A673 (cell line): Measurements from ENCODE around the gene MRPL20. TPM values are rescaled to one million over a fixed set of nuclear protein-coding genes. Genes with fewer than 3 reads are reported as not detected.

Source experiments
- BruUV-seq: library from RNA; stranded (reverse); fragments of 400-500 nt; replicated peaks from 2 replicates; lab custom pipeline; 2021; lab: Mats Ljungman, UMichigan
- CTCF ChIA-PET: fragments of 300-600 bp; sonication (Branson Sonifier 250); formaldehyde crosslinking; loops from one replicate; lab custom pipeline; 2022; ENCODE audit warnings: antibody characterized with exemption; lab: Charles Lee
- POLR2A ChIA-PET: fragments of 300-600 bp; sonication (Branson Sonifier 250); formaldehyde crosslinking; loops from one replicate; lab custom pipeline; 2022; ENCODE audit warnings: antibody characterized with exemption; ENCODE audit not compliant: low non-redundant PET; lab: Charles Lee
- DNase-seq: peaks from one replicate; pipeline ENCODE4 v3.0.0-alpha.2; 2015; ENCODE audit warnings: low spot score
- H3K27ac ChIP-seq: fragments of 200-600 bp; sonication (generic); 2 replicates; pipeline ENCODE4 v1.5.1; 2016; ENCODE audit warnings: mixed run types, low read depth, mild to moderate bottlenecking, mixed read lengths, antibody characterized with exemption, low read length; ENCODE audit not compliant: poor library complexity, severe bottlenecking
- H3K27me3 ChIP-seq: fragments of 200-600 bp; sonication (generic); replicated peaks from 2 replicates; pipeline ENCODE4 v1.6.1; 2017; ENCODE audit warnings: mixed run types, low read depth, mild to moderate bottlenecking, mixed read lengths, antibody characterized with exemption, low read length; ENCODE audit not compliant: insufficient read depth, poor library complexity
- H3K36me3 ChIP-seq: fragments of 200-600 bp; sonication (generic); 2 replicates; pipeline ENCODE4 v1.6.1; 2016; ENCODE audit warnings: mixed run types, mild to moderate bottlenecking, mixed read lengths, antibody characterized with exemption, low read length; ENCODE audit not compliant: insufficient read depth, poor library complexity, severe bottlenecking
- H3K4me1 ChIP-seq: fragments of 200-600 bp; sonication (generic); 2 replicates; pipeline ENCODE4 v1.6.1; 2017; ENCODE audit warnings: mixed run types, mild to moderate bottlenecking, mixed read lengths, antibody characterized with exemption, low read length; ENCODE audit not compliant: insufficient read depth, poor library complexity, severe bottlenecking
- H3K4me3 ChIP-seq: fragments of 200-600 bp; sonication (generic); 2 replicates; pipeline ENCODE4 v1.5.1; 2016; ENCODE audit warnings: low read depth, mixed run types, mild to moderate bottlenecking, mixed read lengths, low read length; ENCODE audit not compliant: poor library complexity, severe bottlenecking
- H3K9me3 ChIP-seq: fragments of 200-600 bp; sonication (generic); 2 replicates; pipeline ENCODE4 v1.6.1; 2016; ENCODE audit warnings: mixed run types, low read depth, mild to moderate bottlenecking, mixed read lengths, antibody characterized with exemption, low read length; ENCODE audit not compliant: poor library complexity, severe bottlenecking
- EZH2 ChIP-seq: fragments of 200-600 bp; sonication (generic); IDR thresholded peaks from 2 replicates; pipeline ENCODE4 v1.6.1; 2017; ENCODE audit warnings: borderline replicate concordance, low read depth, mild to moderate bottlenecking, mixed read lengths, antibody characterized with exemption, low read length; ENCODE audit not compliant: poor library complexity, severe bottlenecking
- intact Hi-C: fragments of 100-400 bp; cut with micrococcal nuclease; formaldehyde crosslinking; loops from one replicate; pipeline ENCODE4 v1.10.0; 2022; ENCODE audit not compliant: unreplicated experiment
- total RNA-seq: library from RNA; stranded (reverse); gene quantifications from 2 replicates; pipeline ENCODE4 v1.2.3, GENCODE V29; 2021
- TF ChIP-seq, protein P1 (sequence below): fragments of 300-800, 200-600 bp; sonication (generic); conservative IDR thresholded peaks from 2 replicates; pipeline ENCODE4 v1.5.1; 2017; ENCODE audit warnings: low read depth, mild to moderate bottlenecking, antibody characterized with exemption, low read length, moderate library complexity, mixed read lengths

The MRPL20 gene
- total RNA-seq, 1 experiment from 2014 or later = 151 TPM

DNA sequence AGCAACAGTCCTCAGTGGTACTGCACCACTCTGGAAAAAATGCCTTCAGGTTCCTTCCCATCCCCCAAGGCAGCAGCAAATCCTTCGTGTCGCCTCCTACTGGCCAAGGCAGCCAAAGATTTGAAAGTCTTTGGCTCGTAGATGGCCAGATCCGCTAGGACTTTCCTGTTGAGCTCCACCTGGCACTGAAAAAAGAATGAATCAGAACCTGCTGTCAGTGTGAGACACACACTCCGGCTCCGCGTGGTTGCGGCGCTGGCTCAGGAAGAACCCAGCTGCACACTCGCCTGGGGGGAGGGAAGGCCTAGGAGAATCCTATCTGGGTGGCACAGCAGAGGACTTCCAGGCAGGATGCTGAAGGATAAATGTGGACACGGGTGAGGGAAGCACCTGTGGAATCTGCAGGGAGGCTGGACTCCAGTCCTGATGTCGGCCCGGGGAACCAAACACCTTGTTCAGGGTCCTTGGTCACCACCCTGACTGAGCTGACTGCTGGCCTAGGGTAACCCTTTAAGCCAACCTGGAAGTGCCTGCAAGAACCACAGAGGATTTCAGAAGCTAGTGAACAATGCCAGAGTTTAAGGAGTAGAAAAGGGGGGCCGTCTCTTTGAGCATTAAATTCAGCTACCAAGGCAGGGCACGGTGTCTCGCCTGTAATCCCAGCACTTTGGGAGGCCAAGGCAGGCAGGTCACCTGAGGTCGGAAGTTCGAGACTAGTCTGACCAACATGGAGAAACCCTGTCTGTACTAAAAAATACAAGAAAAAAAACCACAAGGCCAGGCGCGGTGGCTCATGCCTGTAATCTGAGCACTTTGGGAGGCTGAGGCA lies 4.8 kb downstream of the MRPL20 start:
- H3K27me3 ChIP-seq = no peaks in the 10 kb centered on the region
- POLR2A ChIA-PET = interaction anchor here (0.6 kb wide), 1 partner anchor 463 kb away, joined by 3 read pairs; no protein-coding TSS in a partner anchor
- TF ChIP-seq, protein P1, sequence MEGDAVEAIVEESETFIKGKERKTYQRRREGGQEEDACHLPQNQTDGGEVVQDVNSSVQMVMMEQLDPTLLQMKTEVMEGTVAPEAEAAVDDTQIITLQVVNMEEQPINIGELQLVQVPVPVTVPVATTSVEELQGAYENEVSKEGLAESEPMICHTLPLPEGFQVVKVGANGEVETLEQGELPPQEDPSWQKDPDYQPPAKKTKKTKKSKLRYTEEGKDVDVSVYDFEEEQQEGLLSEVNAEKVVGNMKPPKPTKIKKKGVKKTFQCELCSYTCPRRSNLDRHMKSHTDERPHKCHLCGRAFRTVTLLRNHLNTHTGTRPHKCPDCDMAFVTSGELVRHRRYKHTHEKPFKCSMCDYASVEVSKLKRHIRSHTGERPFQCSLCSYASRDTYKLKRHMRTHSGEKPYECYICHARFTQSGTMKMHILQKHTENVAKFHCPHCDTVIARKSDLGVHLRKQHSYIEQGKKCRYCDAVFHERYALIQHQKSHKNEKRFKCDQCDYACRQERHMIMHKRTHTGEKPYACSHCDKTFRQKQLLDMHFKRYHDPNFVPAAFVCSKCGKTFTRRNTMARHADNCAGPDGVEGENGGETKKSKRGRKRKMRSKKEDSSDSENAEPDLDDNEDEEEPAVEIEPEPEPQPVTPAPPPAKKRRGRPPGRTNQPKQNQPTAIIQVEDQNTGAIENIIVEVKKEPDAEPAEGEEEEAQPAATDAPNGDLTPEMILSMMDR = peak; percentile 75
- no peak for TF ChIP-seq EZH2
- no peaks in the 10 kb centered on the region for H3K9me3 ChIP-seq
- no peak overlapping the region for H3K27ac ChIP-seq
- BruUV-seq = no TSS peak
- H3K36me3 ChIP-seq = peaks cover 57% of the 10 kb centered on the region
- H3K4me3 ChIP-seq = no peak overlapping the region
- DNase-seq = peak; percentile 76
- peaks cover 19% of the 10 kb centered on the region for H3K4me1 ChIP-seq
- CTCF ChIA-PET = interaction anchor here (0.7 to 1.0 kb wide), 2 partner anchors 24 to 33 kb away, joined by 3 to 4 read pairs; no protein-coding TSS in a partner anchor
- intact Hi-C loops = no loop called here

- peaks cover 21% of the 10 kb centered on the region for H3K4me1 ChIP-seq
- ChIA-PET CTCF (no interaction called here), POLR2A (no interaction called here)
- DNase-seq = no peak
- no peak overlapping the region for H3K4me3 ChIP-seq
- H3K27ac ChIP-seq = no peak overlapping the region
- no peaks in the 10 kb centered on the region for H3K27me3 ChIP-seq
- no TSS peak for BruUV-seq
- intact Hi-C loops = no loop called here
- no peak for TF ChIP-seq EZH2
- TF ChIP-seq, protein P1 = no peak
- peaks cover 64% of the 10 kb centered on the region for H3K36me3 ChIP-seq
- no peaks in the 10 kb centered on the region for H3K9me3 ChIP-seq
These were observed 5.6 kb downstream of the MRPL20 start for GRCh38 chr1:1401457-1402010.

DNA sequence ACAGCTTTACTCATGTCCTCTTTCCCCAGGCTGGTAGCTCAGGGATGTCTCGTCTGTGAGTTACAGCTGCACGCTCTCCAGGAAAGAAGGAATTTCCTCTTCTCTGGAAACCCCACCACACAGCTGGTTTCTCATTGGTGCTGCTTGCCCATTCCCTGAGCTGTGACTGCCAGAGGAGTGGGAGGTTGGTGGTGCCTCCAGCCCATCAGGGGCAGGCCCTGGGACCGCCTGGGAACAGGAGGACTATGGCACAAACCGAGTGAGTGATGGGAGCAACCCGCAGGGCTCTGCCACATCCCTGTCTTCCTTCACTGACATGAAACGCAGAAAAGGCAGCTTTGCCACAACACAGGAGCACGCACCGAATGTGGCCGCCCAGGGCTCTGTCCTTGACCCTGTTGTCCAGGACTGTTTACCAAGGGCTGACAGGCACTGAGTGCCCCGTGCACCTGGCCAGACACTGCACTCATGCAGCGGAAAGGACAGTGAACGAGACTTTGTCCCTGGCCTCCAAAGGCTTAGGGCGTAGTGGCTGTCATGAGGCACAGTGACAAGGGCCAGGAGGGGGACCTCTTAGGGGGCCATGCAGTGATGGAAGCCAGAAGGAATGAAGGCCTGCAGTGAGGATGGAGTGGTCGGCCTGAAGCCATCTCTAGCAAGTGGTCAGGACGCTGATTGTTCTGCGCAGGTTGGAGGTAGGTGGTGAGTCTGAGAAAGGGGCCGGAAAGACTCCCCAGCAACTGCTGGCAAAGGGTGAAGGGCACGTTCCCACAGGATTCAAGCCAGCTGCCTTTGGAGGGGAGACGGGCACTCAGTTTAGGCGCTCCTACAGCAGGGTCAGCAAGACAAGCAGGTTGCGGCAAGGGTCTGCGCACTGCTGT lies 6.3 kb downstream of the MRPL20 start:
- Histone ChIP-seq H3K36me3 (peaks cover 63% of the 10 kb centered on the region), H3K27ac (peak overlapping the region; percentile 97), H3K9me3 (no peaks in the 10 kb centered on the region), H3K4me3 (peak overlapping the region; percentile 97), H3K4me1 (peaks cover 17% of the 10 kb centered on the region), H3K27me3 (no peaks in the 10 kb centered on the region)
- ChIA-PET CTCF (interaction anchor here (0.6 kb wide), 1 partner anchor 31 kb away, joined by 3 read pairs; no protein-coding TSS in a partner anchor), POLR2A (interaction anchor here (0.6 kb wide), 1 partner anchor 12 kb away, joined by 6 read pairs; no protein-coding TSS in a partner anchor)
- TF ChIP-seq EZH2 = no peak
- TF ChIP-seq, protein P1 = no peak
- DNase-seq = no peak
- no TSS peak for BruUV-seq
- intact Hi-C loops = no loop called here
